Osteoblast (primary cell): ENCODE results near the gene HEYL. TPM values are rescaled to one million over a fixed set of nuclear protein-coding genes. Genes with fewer than 3 reads are reported as not detected.
A peak's percentile ranks its signal among the peaks of the same experiment; 100 is the strongest.

Experiments used
- DNase-seq: peaks from one replicate; pipeline ENCODE4 v3.0.0; 2011; ENCODE audit warnings: low spot score, mixed read lengths; ENCODE audit not compliant: insufficient read length; ENCODE audit errors: missing footprints
- H2AFZ ChIP-seq: 2 replicates; pipeline ENCODE4 v1.6.0; 2011; ENCODE audit warnings: mild to moderate bottlenecking, low read length
- H3K27ac ChIP-seq: 2 replicates; pipeline ENCODE4 v1.5.1; 2011; ENCODE audit warnings: mild to moderate bottlenecking, low read depth, low read length, moderate library complexity
- H3K27me3 ChIP-seq: 2 replicates; pipeline ENCODE4 v1.6.0; 2012; ENCODE audit warnings: mild to moderate bottlenecking, control low read depth, inconsistent platforms, low read length, moderate library complexity; ENCODE audit not compliant: insufficient read depth
- H3K36me3 ChIP-seq: 2 replicates; pipeline ENCODE4 v1.5.1; 2011; ENCODE audit warnings: mild to moderate bottlenecking, low read length, control low read depth, moderate library complexity; ENCODE audit not compliant: insufficient read depth
- H3K4me1 ChIP-seq: 2 replicates; pipeline ENCODE4 v1.5.1; 2011; ENCODE audit warnings: mild to moderate bottlenecking, low read length, control low read depth, moderate library complexity; ENCODE audit not compliant: insufficient read depth
- H3K4me2 ChIP-seq: 2 replicates; pipeline ENCODE4 v1.6.0; 2011; ENCODE audit warnings: mild to moderate bottlenecking, low read length; ENCODE audit not compliant: insufficient read depth
- H3K4me3 ChIP-seq: fragments of 200-600 bp; sonication (generic); 3 replicates; pipeline ENCODE4 v1.5.1; 2012; ENCODE audit warnings: mild to moderate bottlenecking, low read length, inconsistent platforms; ENCODE audit not compliant: insufficient read depth
- H3K79me2 ChIP-seq: 2 replicates; pipeline ENCODE4 v1.6.0; 2012; ENCODE audit warnings: mild to moderate bottlenecking, low read length, control low read depth, inconsistent platforms; ENCODE audit not compliant: insufficient read depth
- H3K9me3 ChIP-seq: 2 replicates; pipeline ENCODE4 v1.5.1; 2011; ENCODE audit warnings: low read depth, low read length, control low read depth
- H4K20me1 ChIP-seq: 2 replicates; pipeline ENCODE4 v1.6.0; 2012; ENCODE audit warnings: mild to moderate bottlenecking, low read length, control low read depth; ENCODE audit not compliant: insufficient read depth
- total RNA-seq: library from RNA; depleted of rRNA; stranded (reverse); fragments of >200 nt; gene quantifications from 2 replicates; pipeline ENCODE4 v1.2.3, GENCODE V29; 2012
- TF ChIP-seq, protein P1 (sequence below): IDR thresholded peaks from 2 replicates; pipeline ENCODE4 v1.5.1; 2011; ENCODE audit warnings: mild to moderate bottlenecking, low read depth, low read length, moderate library complexity; ENCODE audit errors: extremely low read depth

HEYL gene
- total RNA-seq, 1 donor, result under 0.01 TPM

DNA sequence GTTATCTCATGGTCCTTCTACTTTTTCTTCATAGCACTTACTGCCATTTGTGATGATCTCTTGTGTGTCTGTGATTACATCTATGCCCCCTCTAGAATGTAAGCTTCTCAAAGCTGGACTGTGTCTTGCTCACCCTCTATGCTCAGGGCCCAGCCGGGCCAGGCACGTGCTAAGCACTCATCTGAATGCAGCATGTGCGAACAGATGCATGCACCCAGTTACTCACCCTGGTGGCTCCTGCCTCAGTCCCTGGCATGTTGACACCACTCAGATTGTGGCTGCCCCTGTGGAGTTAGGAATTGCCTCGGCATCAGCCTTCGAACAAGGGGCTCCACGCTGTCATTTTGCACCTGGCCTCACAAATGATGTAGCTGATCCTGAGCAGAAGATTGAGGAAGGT lies 43.3 kb downstream of the HEYL start:
- TF ChIP-seq, protein P1, sequence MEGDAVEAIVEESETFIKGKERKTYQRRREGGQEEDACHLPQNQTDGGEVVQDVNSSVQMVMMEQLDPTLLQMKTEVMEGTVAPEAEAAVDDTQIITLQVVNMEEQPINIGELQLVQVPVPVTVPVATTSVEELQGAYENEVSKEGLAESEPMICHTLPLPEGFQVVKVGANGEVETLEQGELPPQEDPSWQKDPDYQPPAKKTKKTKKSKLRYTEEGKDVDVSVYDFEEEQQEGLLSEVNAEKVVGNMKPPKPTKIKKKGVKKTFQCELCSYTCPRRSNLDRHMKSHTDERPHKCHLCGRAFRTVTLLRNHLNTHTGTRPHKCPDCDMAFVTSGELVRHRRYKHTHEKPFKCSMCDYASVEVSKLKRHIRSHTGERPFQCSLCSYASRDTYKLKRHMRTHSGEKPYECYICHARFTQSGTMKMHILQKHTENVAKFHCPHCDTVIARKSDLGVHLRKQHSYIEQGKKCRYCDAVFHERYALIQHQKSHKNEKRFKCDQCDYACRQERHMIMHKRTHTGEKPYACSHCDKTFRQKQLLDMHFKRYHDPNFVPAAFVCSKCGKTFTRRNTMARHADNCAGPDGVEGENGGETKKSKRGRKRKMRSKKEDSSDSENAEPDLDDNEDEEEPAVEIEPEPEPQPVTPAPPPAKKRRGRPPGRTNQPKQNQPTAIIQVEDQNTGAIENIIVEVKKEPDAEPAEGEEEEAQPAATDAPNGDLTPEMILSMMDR, result no peak
- Histone ChIP-seq H3K4me2 (no peak overlapping the region), H3K9me3 (no peaks in the 10 kb centered on the region), H3K4me3 (no peak overlapping the region), H3K27ac (no peak overlapping the region), H3K27me3 (peaks cover 28% of the 10 kb centered on the region), H3K36me3 (no peaks in the 10 kb centered on the region), H3K79me2 (no peaks in the 10 kb centered on the region), H4K20me1 (peaks cover 2% of the 10 kb centered on the region), H3K4me1 (no peaks in the 10 kb centered on the region), H2AFZ (no peak overlapping the region)
- DNase-seq, result no peak

DNA sequence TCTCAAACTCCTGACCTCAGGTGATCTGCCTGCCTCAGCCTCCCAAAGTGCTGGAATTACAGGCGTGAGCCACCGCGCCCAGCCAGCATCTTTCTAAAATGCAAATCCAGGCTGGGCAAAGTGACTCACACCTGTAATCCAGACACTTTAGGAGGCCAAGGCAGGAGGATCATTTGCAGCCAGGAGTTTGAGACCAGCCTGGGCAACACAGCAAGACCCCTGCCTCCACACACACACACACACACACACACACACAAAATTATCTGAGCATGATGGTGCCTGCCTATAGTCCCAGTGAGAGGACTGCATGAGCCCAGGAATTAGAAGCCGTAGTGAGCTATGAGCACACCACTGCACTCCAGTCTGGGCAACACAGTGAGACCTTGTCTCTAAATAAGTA lies 46.1 kb downstream of the HEYL start:
- Histone ChIP-seq H3K79me2 (no peaks in the 10 kb centered on the region), H2AFZ (no peak overlapping the region), H3K27ac (no peak overlapping the region), H3K27me3 (peaks cover 19% of the 10 kb centered on the region), H4K20me1 (peaks cover 2% of the 10 kb centered on the region), H3K4me1 (no peaks in the 10 kb centered on the region), H3K9me3 (no peaks in the 10 kb centered on the region), H3K4me2 (no peak overlapping the region), H3K36me3 (no peaks in the 10 kb centered on the region), H3K4me3 (no peak overlapping the region)
- TF ChIP-seq, protein P1, result no peak
- no peak for DNase-seq

DNA sequence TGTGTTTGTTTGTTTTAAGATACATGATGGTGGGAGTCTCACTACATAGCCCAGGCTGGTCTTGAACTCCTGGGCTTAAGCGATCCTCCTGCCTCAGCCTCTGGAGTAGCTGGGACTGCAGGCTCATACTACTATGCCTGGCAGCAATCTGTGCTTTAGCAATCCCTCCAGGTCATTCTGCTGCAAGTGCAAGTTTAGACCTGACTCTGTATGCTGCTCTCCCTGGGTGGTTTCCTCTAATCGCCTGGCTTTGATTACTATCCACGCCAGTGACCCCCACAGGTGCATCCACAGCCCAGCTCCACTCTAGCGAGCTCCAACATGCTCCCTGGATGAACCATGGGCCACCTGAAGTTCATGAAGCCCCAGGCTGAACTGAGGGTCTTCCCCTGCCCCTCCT lies 47.4 kb downstream of the HEYL start:
- Histone ChIP-seq H3K27me3 (peaks cover 19% of the 10 kb centered on the region), H3K4me3 (no peak overlapping the region), H3K9me3 (no peaks in the 10 kb centered on the region), H4K20me1 (peaks cover 2% of the 10 kb centered on the region), H3K4me1 (no peaks in the 10 kb centered on the region), H3K27ac (no peak overlapping the region), H3K36me3 (no peaks in the 10 kb centered on the region), H3K4me2 (no peak overlapping the region), H2AFZ (no peak overlapping the region), H3K79me2 (no peaks in the 10 kb centered on the region)
- no peak for DNase-seq
- TF ChIP-seq, protein P1, result no peak

DNA sequence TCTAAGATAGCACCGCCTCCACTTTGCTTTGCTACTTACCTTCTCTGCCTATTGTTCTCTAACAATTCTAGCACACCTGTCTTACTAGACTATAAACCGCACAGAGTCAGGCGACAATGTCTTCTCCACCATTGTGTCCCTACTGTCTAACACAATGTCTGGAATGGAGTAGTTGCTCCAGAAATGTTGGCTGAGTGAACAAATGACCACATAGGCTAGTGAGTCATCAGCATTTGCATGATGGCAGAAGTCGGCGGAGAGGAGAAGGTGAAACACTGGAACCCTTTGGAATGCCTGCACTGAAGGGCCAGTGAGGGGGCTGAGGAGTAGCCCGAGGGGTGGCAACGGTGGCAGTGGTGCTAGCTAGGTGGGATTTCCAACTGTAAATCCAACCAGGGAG lies 48.9 kb downstream of the HEYL start:
- no peak overlapping the region for H3K4me2 ChIP-seq
- TF ChIP-seq, protein P1, result no peak
- H3K9me3 ChIP-seq, result no peaks in the 10 kb centered on the region
- peak; percentile 60 for DNase-seq
- no peaks in the 10 kb centered on the region for H3K79me2 ChIP-seq
- H3K27ac ChIP-seq, result no peak overlapping the region
- peaks cover 11% of the 10 kb centered on the region for H3K27me3 ChIP-seq
- peaks cover 2% of the 10 kb centered on the region for H4K20me1 ChIP-seq
- no peaks in the 10 kb centered on the region for H3K4me1 ChIP-seq
- H3K4me3 ChIP-seq, result no peak overlapping the region
- peak overlapping the region; percentile 68 for H2AFZ ChIP-seq
- H3K36me3 ChIP-seq, result no peaks in the 10 kb centered on the region
